HUES64 (cell line): ENCODE measurements around the gene SAMD4A.
"Not testable (repeated sequence)": the region's sequence is repeated elsewhere in the genome, so short reads cannot be mapped to it uniquely, and the experiment has no call there.

Experiments
- H3K27ac ChIP-seq: 2 replicates; pipeline ENCODE4 v1.7.0; 2013; ENCODE audit warnings: low read depth, low read length, inconsistent platforms
- H3K27me3 ChIP-seq: 2 replicates; pipeline ENCODE4 v1.6.1; 2013; ENCODE audit warnings: mild to moderate bottlenecking, low read length; ENCODE audit not compliant: insufficient read depth
- H3K36me3 ChIP-seq: 2 replicates; pipeline ENCODE4 v1.6.1; 2013; ENCODE audit warnings: mild to moderate bottlenecking, low read length; ENCODE audit not compliant: insufficient read depth
- H3K4me1 ChIP-seq: 2 replicates; pipeline ENCODE4 v1.6.1; 2013; ENCODE audit warnings: mild to moderate bottlenecking, low read length, moderate library complexity; ENCODE audit not compliant: insufficient read depth
- H3K4me3 ChIP-seq: 2 replicates; pipeline ENCODE4 v1.5.1; 2013; ENCODE audit warnings: mild to moderate bottlenecking, low read length, moderate library complexity
- H3K9ac ChIP-seq: 2 replicates; pipeline ENCODE4 v1.6.1; 2013; ENCODE audit warnings: mild to moderate bottlenecking, low read depth, low read length
- H3K9me3 ChIP-seq: 2 replicates; pipeline ENCODE4 v1.6.1; 2013; ENCODE audit warnings: low read depth, low read length; ENCODE audit not compliant: insufficient read depth
- WGBS: fragments of 150-250, 120-280 bp; methylation state at CpG from one replicate; pipeline ENCODE4 v1.1.7; 2013; ENCODE audit warnings: missing lambda C conversion rate; 5-methylcytosine and 5-hydroxymethylcytosine counted together

SAMD4A gene

DNA sequence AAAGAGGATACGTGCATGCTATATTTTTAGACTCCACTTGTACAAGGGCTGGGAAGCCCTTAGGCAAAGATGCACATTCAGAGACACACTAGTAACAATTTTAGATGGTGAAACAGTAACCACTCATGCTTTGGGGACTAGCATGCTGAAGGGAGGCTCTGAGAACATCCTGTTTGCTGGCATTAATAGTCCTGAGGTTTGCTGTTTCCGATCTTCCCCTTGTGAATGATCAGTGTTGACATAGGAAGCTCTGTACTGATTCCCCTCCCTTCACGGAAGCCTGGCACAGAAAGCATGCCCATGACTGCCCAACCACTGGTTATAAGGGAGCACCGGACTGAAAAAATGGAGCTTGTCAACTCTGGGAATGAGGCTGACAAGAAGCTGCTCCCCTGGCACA is 171.1 kb downstream of the SAMD4A start:
- Histone ChIP-seq H3K36me3 (no peaks in the 10 kb centered on the region), H3K9ac (no peak overlapping the region), H3K9me3 (no peaks in the 10 kb centered on the region), H3K27ac (no peak overlapping the region), H3K4me1 (peaks cover 11% of the 10 kb centered on the region; the same call in 1 of the 2 replicates), H3K4me3 (no peak overlapping the region), H3K27me3 (no peaks in the 10 kb centered on the region)
- WGBS: 94% methylated on average over 4 of the region's 4 CpGs

DNA sequence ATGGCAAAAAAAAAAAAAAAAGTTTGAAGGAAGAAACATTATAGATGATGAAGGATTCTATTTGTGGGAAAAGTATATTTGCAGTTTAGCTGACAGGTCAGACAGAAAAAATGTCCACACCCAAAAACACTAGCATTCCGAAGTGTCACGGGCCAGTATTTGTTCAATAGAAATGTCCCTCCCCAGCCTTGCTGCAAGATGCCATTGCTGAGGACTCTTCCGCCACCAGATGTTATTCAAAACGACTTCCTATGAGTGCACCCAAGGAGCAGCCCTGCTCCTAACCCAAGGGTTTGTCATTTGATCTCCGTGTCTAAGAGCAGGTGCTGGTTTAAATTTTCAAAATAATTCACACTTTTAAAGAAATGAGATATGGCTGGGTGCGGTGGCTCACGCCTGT is 172.6 kb downstream of the SAMD4A start:
- no peaks in the 10 kb centered on the region for H3K27me3 ChIP-seq
- H3K36me3 ChIP-seq: no peaks in the 10 kb centered on the region
- H3K4me3 ChIP-seq: no peak overlapping the region
- no peak overlapping the region for H3K9ac ChIP-seq
- 93% methylated on average over 7 of the region's 7 CpGs for WGBS
- H3K27ac ChIP-seq: no peak overlapping the region
- peaks cover 11% of the 10 kb centered on the region; the same call in 1 of the 2 replicates for H3K4me1 ChIP-seq
- no peaks in the 10 kb centered on the region for H3K9me3 ChIP-seq

DNA sequence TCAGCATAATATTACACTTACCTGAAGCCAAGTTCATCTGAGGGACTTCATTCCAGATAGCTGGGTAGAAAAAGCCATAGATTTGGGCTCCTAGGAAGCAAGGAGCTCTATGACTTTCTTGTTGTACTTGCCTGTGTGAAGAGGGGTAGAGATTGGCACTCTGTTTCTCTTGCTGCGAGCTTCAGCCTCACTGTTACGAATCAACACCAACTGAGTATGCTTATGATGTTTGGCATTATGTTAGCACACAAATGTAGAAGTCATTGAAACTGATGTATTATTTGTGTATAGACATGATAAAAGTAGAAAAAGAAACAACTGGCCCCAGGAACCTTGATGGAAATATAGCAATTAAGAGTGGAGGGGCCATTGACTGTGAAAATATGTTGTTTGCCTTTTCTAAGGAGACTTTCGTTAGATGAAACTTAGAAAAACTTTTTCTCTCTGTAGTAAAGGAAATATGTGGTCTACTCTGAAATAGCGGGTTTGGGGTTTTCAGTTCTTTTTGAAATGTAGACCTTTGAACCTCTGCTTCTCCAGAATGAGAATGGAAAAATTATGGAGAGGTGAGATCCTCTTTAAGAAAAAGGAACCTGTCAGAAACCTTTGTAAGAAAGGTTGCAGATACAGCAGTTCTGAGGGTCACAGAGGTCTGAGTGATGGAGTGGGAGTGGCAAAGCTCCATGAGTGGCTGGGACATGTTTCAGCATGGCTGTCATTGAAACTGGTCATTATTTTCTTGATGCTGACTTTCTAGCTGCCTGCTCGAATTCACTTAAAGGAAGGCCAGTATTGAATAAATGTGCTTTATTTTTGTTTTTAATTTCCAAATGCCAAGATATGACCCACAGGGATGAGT is 175.8 kb downstream of the SAMD4A start:
- Histone ChIP-seq H3K9me3 (no peaks in the 10 kb centered on the region), H3K4me3 (no peak overlapping the region), H3K36me3 (no peaks in the 10 kb centered on the region), H3K27ac (no peak overlapping the region), H3K27me3 (no peaks in the 10 kb centered on the region), H3K4me1 (0 out of 2 replicates have a peak, but pooled peaks cover 3% of the 10 kb centered on the region), H3K9ac (no peak overlapping the region)
- 96% methylated on average over 5 of the region's 5 CpGs for WGBS

DNA sequence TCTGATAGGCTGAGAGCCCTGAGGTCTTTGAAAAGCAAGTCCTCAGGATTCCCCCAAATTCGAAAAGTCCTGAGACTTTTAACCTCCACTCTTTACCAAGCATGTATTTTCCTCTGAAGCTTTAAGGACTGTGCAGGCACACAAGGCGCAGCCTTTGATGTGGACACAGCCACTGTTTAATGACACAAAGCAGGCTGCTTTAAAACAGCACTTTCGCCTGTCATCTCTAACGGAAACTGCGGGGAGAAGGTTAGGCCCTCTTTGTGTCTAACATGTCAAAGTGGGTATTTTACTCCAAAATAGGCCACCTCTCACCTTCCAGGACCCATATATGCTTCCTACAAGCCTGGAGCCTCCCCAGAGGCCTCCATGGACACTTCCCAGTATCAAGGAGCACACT is 176.5 kb downstream of the SAMD4A start:
- H3K27ac ChIP-seq: no peak overlapping the region
- no peaks in the 10 kb centered on the region for H3K36me3 ChIP-seq
- no peaks in the 10 kb centered on the region for H3K4me1 ChIP-seq
- H3K9me3 ChIP-seq: no peaks in the 10 kb centered on the region
- 91% methylated on average over 5 of the region's 5 CpGs for WGBS
- H3K27me3 ChIP-seq: no peaks in the 10 kb centered on the region
- no peak overlapping the region for H3K4me3 ChIP-seq
- no peak overlapping the region for H3K9ac ChIP-seq

DNA sequence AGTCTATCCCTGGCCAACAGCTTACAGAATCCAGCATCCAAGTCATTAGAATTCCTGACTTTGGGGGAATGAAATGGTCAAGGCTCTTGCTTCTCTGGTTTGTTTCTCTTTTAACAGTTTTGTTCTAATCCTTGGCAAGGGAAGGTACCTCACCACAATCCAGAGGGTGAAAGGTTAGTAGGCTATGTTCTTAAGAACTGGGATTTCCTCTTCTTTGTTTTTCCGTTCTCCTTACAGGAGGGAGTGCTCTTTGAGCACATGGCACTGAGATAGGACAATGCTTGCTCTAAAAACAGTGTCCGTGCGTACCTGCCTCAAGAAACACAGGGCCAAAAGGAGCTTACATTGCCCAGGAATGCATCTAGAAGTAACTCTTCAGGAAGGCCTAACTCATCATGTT is 179.1 kb downstream of the SAMD4A start:
- no peaks in the 10 kb centered on the region for H3K9me3 ChIP-seq
- no peaks in the 10 kb centered on the region for H3K36me3 ChIP-seq
- 94% methylated on average over 3 of the region's 3 CpGs for WGBS
- H3K27me3 ChIP-seq: no peaks in the 10 kb centered on the region
- no peaks in the 10 kb centered on the region for H3K4me1 ChIP-seq
- no peak overlapping the region for H3K27ac ChIP-seq
- H3K4me3 ChIP-seq: no peak overlapping the region
- H3K9ac ChIP-seq: no peak overlapping the region

DNA sequence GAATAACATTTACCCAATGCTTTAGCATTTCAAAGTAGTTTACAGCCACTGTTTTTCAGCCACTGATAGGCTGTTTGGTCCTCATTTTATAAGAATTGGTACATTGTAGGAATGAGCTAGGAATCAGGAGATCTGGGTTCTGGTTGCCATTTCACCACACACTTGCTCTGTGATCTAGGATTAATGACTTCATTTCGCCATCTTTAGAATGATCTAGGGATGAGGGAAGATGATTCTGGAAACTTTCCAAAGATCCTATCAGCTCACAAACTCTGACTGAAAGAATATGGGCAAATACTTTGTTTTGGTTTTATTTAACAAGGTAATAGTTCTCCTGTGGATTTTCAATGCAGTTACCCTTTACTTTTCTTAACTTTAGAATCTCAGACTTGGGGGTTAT is 180.7 kb downstream of the SAMD4A start:
- WGBS: 78% methylated on average over 1 of the region's 1 CpG
- Histone ChIP-seq H3K9ac (no peak overlapping the region), H3K9me3 (no peaks in the 10 kb centered on the region), H3K4me1 (no peaks in the 10 kb centered on the region), H3K36me3 (peaks cover 8% of the 10 kb centered on the region), H3K4me3 (no peak overlapping the region), H3K27me3 (no peaks in the 10 kb centered on the region), H3K27ac (no peak overlapping the region)

DNA sequence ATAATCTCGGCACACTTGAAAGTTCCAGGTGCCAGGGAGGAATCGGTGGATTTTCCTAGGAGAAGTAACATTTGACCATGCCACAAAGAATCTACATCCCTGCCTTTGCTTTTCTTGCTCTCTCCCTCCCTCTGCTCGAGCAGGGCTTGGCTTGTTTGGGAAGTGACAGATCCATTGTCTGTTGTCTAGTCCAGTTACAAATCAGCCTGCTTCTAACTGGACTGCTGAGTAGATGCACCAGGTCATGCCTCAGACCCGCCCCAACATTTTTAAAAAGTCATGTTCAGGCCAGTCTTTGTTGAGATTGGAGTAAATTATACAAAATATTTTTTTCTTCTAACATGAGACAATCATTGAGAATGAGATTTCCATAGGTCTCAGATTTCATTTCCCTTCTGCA is 182.3 kb downstream of the SAMD4A start:
- Histone ChIP-seq H3K4me1 (no peaks in the 10 kb centered on the region), H3K27ac (no peak overlapping the region), H3K9ac (no peak overlapping the region), H3K36me3 (peaks cover 8% of the 10 kb centered on the region), H3K27me3 (no peaks in the 10 kb centered on the region), H3K9me3 (no peaks in the 10 kb centered on the region), H3K4me3 (no peak overlapping the region)
- WGBS: 96% methylated on average over 4 of the region's 4 CpGs

DNA sequence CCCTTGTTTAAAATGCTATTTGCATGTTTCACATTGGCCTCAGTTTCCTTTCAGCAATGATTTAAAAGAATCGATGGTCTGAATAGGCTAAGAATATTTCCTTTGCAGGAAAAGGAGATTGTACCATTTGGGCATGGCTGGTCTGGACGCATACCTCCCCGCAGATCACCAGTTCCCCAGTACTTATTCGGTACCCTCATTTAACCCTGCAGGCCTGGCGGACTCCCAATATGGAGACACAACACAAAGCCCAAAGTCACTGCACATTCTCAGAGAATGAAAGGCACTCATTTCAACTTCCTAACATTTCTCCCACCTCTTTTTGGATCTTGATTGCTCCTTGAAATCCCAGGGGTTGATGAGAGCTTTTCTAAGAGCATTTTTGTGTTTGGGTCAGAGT is 182.8 kb downstream of the SAMD4A start:
- Histone ChIP-seq H3K4me1 (no peaks in the 10 kb centered on the region), H3K4me3 (no peak overlapping the region), H3K9me3 (no peaks in the 10 kb centered on the region), H3K27me3 (no peaks in the 10 kb centered on the region), H3K27ac (no peak overlapping the region), H3K36me3 (peaks cover 8% of the 10 kb centered on the region), H3K9ac (no peak overlapping the region)
- WGBS: 93% methylated on average over 5 of the region's 5 CpGs

DNA sequence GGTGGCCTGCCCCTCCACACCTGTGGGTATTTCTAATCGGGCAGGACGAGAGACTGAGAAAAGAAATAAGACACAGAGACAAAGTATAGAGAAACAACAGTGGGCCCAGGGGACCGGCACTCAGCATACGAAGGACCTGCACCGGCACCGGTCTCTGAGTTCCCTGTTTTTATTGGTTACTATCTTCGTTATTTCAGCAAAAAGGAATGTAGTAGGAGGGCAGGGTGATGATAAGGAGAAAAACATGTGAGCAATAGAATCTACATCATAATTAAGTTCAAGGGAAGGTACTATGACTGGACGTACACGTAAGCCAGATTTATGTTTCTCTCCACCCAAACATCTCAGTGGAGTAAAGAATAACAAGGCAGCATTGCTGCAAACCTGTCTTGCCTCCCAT is 185.7 kb downstream of the SAMD4A start:
- not testable (repeated sequence) for H3K9ac ChIP-seq, H3K27me3 ChIP-seq, H3K36me3 ChIP-seq, H3K27ac ChIP-seq, H3K9me3 ChIP-seq, H3K4me3 ChIP-seq, H3K4me1 ChIP-seq
- WGBS: 94% methylated on average over 9 of the region's 9 CpGs

DNA sequence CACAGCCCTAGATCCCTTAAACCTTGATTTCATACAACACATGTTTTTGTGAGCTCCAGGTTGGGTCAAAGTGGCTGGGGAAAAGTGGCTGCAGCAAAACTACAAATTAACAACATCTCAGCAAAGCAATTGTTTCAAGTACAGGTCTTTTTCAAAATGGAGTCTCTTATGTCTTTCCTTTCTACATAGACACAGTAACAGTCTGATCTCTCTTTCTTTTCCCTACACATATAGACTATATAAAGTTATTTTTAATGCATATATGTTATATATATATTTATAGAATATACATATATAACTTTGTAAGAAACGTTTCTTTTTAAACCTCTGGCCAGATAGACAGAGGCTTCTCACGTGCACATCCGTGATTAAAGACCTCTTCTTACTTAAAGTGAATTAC is 186.5 kb downstream of the SAMD4A start:
- 93% methylated on average over 3 of the region's 3 CpGs for WGBS
- H3K9me3 ChIP-seq, H3K27ac ChIP-seq: not testable (repeated sequence)

DNA sequence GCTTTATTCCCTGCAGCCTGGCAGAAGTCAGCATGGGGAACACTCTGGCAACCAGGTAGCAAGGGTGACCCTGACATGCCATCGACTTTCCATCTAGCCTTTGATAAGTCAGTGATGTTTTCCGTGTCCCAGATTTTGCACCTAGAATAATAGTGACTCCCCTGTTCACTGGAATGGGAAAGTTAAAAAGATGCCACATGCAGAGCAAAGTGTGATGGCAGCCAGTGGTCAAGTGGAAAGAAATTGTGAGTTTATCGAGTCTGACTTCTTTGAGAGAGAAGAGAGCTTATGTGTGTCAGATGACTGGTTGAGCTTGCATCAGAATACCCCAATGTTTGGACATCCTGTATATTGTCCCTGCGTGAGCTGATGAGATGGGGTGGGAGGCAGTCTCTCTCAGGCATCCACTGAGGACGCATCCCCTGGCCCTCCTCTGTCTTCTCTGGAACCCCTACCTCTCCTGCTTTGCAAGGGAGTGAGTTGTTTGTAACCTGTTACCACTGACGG is 187.2 kb downstream of the SAMD4A start:
- no peak overlapping the region for H3K4me3 ChIP-seq
- no peaks in the 10 kb centered on the region for H3K27me3 ChIP-seq
- no peak overlapping the region for H3K9ac ChIP-seq
- no peaks in the 10 kb centered on the region for H3K4me1 ChIP-seq
- no peaks in the 10 kb centered on the region for H3K9me3 ChIP-seq
- 92% methylated on average over 6 of the region's 6 CpGs for WGBS
- no peak overlapping the region for H3K27ac ChIP-seq
- peaks cover 8% of the 10 kb centered on the region for H3K36me3 ChIP-seq

More for the DNA sequence above, 186.5 kb downstream of the SAMD4A start:
- H3K9ac ChIP-seq, H3K4me3 ChIP-seq, H3K36me3 ChIP-seq, H3K4me1 ChIP-seq, H3K27me3 ChIP-seq: not testable (repeated sequence)
